ENCODE data around the gene CFAP46. TPM values are rescaled to one million over a fixed set of nuclear protein-coding genes. Genes with fewer than 3 reads are reported as not detected.
"Not testable (repeated sequence)": the region's sequence is repeated elsewhere in the genome, so short reads cannot be mapped to it uniquely, and the experiment has no call there.

Gene CFAP46
- total and polyA plus RNA-seq, 2 donors from 2014 or later = 3.8 to 8.3 TPM

DNA sequence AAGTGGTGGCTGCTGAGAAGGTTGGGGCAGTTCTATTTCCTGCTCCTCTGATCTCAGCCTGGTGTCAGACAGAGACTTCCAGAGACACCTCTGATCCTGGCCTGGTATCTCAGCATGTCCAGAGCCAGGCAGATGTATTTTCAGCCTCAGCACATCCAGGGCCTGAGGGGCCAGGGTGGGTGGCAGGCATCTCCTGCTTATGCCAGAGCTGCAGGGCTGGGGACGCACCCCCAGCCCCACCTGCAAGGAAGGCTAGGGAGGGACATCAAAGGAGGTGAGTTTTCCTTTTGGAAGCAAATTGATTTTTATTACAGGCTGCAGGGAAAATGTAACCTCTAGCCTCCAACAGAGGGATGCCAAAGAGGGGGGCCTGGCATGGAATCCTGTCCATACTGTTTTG is 36.7 kb downstream of the CFAP46 start:
- Histone ChIP-seq H3K4me1 (ENCODE audit: control insufficient read depth in 2 of 3, insufficient read depth in 2 of 3, low read depth in 1 of 3, low read length in 3 of 3) (no peaks in the 10 kb centered on the region), H3K36me3 (ENCODE audit: control insufficient read depth in 2 of 3, insufficient read depth in 3 of 3, low read length in 3 of 3) (no peaks in the 10 kb centered on the region), H3K9ac (ENCODE audit: low read length in 3 of 3) (no peak overlapping the region), H3K27ac (ENCODE audit: low read depth in 2 of 2, low read length in 2 of 2) (no peak overlapping the region), H3K4me3 (ENCODE audit: low read length in 3 of 3) (no peak overlapping the region), H3K27me3 (ENCODE audit: control insufficient read depth, insufficient read depth, low read length) (no peaks in the 10 kb centered on the region), H3K9me3 (ENCODE audit: control insufficient read depth in 2 of 3, insufficient read depth in 1 of 3, low read length in 3 of 3) (no peaks in the 10 kb centered on the region)
- intact Hi-C loops (cut with DNase I) = no loop called here
- TF ChIP-seq, protein P1, sequence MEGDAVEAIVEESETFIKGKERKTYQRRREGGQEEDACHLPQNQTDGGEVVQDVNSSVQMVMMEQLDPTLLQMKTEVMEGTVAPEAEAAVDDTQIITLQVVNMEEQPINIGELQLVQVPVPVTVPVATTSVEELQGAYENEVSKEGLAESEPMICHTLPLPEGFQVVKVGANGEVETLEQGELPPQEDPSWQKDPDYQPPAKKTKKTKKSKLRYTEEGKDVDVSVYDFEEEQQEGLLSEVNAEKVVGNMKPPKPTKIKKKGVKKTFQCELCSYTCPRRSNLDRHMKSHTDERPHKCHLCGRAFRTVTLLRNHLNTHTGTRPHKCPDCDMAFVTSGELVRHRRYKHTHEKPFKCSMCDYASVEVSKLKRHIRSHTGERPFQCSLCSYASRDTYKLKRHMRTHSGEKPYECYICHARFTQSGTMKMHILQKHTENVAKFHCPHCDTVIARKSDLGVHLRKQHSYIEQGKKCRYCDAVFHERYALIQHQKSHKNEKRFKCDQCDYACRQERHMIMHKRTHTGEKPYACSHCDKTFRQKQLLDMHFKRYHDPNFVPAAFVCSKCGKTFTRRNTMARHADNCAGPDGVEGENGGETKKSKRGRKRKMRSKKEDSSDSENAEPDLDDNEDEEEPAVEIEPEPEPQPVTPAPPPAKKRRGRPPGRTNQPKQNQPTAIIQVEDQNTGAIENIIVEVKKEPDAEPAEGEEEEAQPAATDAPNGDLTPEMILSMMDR (IDR thresholded peaks at IDR 0.05; ENCODE audit: borderline replicate concordance, extremely low read depth, insufficient read depth) = no peak
- DNase-seq (no peak), FAIRE-seq (no peak)

DNA sequence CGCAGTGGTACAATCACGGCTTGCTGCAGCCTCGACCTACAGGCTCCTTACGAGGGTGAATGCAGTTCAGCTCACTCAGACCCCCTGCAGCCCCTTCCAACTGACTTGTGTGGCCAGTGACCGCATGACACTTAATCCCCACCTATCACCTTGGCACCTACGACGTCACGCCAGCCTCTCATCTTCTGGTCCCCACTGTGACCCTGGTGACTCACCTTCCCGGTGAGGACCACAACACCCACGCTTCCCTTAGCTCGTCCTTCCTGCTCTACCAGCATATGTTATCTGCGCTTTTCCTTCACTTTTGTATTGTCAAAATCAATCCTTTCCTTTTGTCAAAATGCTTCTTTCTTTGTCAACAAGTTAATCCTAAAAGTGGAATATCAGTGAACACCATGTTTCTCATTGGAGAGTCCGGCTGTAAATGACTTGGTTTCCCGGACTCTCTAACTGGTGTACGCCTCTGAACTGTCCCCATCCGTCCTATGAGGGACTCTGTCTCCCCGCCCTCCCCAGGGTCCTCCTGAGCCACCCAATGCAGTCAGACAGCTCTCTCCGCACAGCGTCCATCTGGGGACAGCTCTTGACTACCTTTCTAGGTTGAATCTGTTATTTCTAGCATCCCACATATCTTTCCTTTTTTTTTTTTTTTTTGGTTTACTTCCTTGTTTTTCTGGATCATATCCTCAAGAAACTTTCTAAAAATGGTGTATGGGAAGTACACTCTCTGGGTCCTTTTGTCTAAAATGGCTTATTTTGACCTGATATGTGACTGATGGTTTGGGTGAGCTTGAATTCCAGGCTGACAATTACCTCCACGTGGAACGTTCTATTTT is 37.3 kb downstream of the CFAP46 start:
- H3K27me3 ChIP-seq (ENCODE audit: control insufficient read depth, insufficient read depth, low read length) = no peaks in the 10 kb centered on the region
- H3K4me1 ChIP-seq (ENCODE audit: control insufficient read depth in 2 of 3, insufficient read depth in 2 of 3, low read depth in 1 of 3, low read length in 3 of 3) = no peaks in the 10 kb centered on the region
- TF ChIP-seq, protein P1 (IDR thresholded peaks at IDR 0.05; ENCODE audit: borderline replicate concordance, extremely low read depth, insufficient read depth) = no peak
- FAIRE-seq (no peak), DNase-seq (peak in 1 of 5 donors; percentile 58)
- no peak overlapping the region for H3K27ac ChIP-seq (ENCODE audit: low read depth in 2 of 2, low read length in 2 of 2)
- H3K9me3 ChIP-seq (ENCODE audit: control insufficient read depth in 2 of 3, insufficient read depth in 1 of 3, low read length in 3 of 3) = no peaks in the 10 kb centered on the region
- no peaks in the 10 kb centered on the region for H3K36me3 ChIP-seq (ENCODE audit: control insufficient read depth in 2 of 3, insufficient read depth in 3 of 3, low read length in 3 of 3)
- intact Hi-C loops (cut with DNase I) = no loop called here
- H3K9ac ChIP-seq (ENCODE audit: low read length in 3 of 3) = no peak overlapping the region
- H3K4me3 ChIP-seq (ENCODE audit: low read length in 3 of 3) = no peak overlapping the region

DNA sequence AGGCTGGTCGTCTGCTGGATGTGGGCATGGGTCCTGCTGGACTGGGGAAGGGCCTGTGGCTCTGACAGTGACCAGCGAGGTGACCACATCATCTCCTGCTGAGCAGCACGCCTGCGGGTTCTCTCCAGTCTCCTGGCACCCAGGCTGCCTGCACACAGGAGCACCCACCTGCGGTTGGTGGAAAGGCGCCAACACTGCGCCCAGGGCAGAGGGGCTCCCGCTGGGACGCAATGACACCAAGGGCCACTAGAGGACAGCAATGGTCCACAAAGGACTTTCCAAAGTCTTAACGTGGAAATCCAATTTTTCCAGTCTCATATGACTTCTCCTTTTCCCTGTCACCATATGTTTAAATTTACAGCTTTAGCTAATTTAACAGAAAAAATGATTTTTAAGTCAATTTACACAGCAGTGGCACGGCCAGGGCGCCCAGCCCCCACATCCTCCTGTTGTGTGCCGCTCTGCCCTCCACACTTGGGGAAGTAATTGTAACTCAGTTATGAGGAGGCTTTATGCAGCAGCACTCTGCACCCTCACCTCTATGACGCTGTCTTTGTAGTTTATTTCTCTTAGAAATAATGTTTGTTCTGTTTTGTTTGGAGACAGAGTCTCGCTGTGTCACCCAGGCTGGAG is 38.1 kb downstream of the CFAP46 start:
- H3K4me1 ChIP-seq (ENCODE audit: control insufficient read depth in 2 of 3, insufficient read depth in 2 of 3, low read depth in 1 of 3, low read length in 3 of 3) = no peaks in the 10 kb centered on the region
- no peaks in the 10 kb centered on the region for H3K36me3 ChIP-seq (ENCODE audit: control insufficient read depth in 2 of 3, insufficient read depth in 3 of 3, low read length in 3 of 3)
- H3K27me3 ChIP-seq (ENCODE audit: control insufficient read depth, insufficient read depth, low read length) = no peaks in the 10 kb centered on the region
- H3K9ac ChIP-seq (ENCODE audit: low read length in 3 of 3) = no peak overlapping the region
- FAIRE-seq = no peak
- peak; percentile 40 to 58 (median 57) for DNase-seq
- H3K27ac ChIP-seq (ENCODE audit: low read depth in 2 of 2, low read length in 2 of 2) = no peak overlapping the region
- intact Hi-C loops (cut with DNase I) = no loop called here
- no peaks in the 10 kb centered on the region for H3K9me3 ChIP-seq (ENCODE audit: control insufficient read depth in 2 of 3, insufficient read depth in 1 of 3, low read length in 3 of 3)
- H3K4me3 ChIP-seq (ENCODE audit: low read length in 3 of 3) = no peak overlapping the region
- TF ChIP-seq, protein P1 (IDR thresholded peaks at IDR 0.05; ENCODE audit: borderline replicate concordance, extremely low read depth, insufficient read depth) = peak; percentile 72

DNA sequence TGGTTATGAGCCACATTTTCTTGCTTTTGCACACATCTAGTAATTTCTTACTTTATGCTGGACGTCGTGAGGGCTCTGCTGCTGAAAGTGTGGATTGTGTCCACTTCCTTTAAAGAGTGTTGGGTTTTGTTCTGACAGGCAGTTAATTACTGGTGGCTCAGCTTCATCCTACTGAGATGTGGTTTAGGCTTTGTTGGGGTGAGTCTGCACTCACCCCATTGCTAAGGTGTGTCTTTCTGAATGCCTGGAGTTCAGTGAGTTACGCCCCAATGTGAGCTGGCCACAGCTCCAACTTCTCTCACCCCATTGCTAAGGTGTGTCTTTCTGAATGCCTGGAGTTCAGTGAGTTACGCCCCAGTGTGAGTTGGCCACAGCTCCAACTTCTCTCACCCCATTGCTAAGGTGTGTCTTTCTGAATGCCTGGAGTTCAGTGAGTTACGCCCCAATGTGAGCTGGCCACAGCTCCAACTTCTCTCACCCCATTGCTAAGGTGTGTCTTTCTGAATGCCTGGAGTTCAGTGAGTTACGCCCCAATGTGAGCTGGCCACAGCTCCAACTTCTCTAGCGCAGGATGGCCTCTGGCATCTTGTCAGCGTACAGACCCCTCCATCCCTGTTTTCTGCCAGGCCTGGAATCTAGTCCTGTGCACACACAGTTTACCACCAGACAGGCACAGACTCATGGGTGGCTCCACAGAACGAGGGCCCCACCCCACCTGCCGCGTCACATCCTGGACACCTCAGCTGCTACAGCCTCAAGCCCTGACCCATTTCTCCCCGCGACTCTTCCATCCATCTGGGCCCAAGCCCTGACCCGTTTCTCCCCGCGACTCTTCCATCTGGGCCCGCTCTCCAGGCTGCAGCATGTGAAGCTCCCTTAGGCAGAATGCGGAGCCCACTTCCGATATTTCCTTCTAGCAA is 39.5 kb downstream of the CFAP46 start:
- FAIRE-seq; intact Hi-C loops (cut with DNase I): not testable (repeated sequence)

More for the DNA sequence above, 39.5 kb downstream of the CFAP46 start:
- not testable (repeated sequence) for H3K4me3 ChIP-seq (ENCODE audit: low read length in 3 of 3); H3K9ac ChIP-seq (ENCODE audit: low read length in 3 of 3); H3K4me1 ChIP-seq (ENCODE audit: control insufficient read depth in 2 of 3, insufficient read depth in 2 of 3, low read depth in 1 of 3, low read length in 3 of 3); H3K36me3 ChIP-seq (ENCODE audit: control insufficient read depth in 2 of 3, insufficient read depth in 3 of 3, low read length in 3 of 3); H3K27me3 ChIP-seq (ENCODE audit: control insufficient read depth, insufficient read depth, low read length); H3K27ac ChIP-seq (ENCODE audit: low read depth in 2 of 2, low read length in 2 of 2); H3K9me3 ChIP-seq (ENCODE audit: control insufficient read depth in 2 of 3, insufficient read depth in 1 of 3, low read length in 3 of 3)
- DNase-seq = peak in 1 of 5 donors; percentile 57
